Measurements from ENCODE around the gene COL17A1.

GRCh38 chr10:104038958-104039752 is 46.5 kb downstream of the COL17A1 start:
- no peak for TF ChIP-seq CTCF (IDR thresholded peaks at IDR 0.05)
- TF ChIP-seq POLR2A (IDR thresholded peaks at IDR 0.05), result no peak
